Measurements from ENCODE around the gene KPNA6.
A peak's percentile ranks its signal among the peaks of the same experiment; 100 is the strongest.

Gene KPNA6

GRCh38 chr1:32116531-32116930, 8.7 kb downstream of the KPNA6 start:
- TF ChIP-seq GATA2 (IDR thresholded peaks at IDR 0.05; ENCODE audit: low read depth, low read length) (no peak), GATA3 (IDR thresholded peaks at IDR 0.05; ENCODE audit: low read depth, low read length) (no peak)

GRCh38 chr1:32122151-32122550, 14.3 kb downstream of the KPNA6 start:
- TF ChIP-seq GATA3 (IDR thresholded peaks at IDR 0.05; ENCODE audit: low read depth, low read length) = no peak
- no peak for TF ChIP-seq GATA2 (IDR thresholded peaks at IDR 0.05; ENCODE audit: low read depth, low read length)

GRCh38 chr1:32125313-32125712, 17.5 kb downstream of the KPNA6 start:
- 0 out of 2 replicates have a peak, but pooled peaks have one; percentile 23 for TF ChIP-seq GATA3 (IDR thresholded peaks at IDR 0.05; ENCODE audit: low read depth, low read length)
- TF ChIP-seq GATA2 (IDR thresholded peaks at IDR 0.05; ENCODE audit: low read depth, low read length) = peak; percentile 74

GRCh38 chr1:32126770-32127169, 18.9 kb downstream of the KPNA6 start:
- TF ChIP-seq GATA2 (IDR thresholded peaks at IDR 0.05; ENCODE audit: low read depth, low read length) (no peak), GATA3 (IDR thresholded peaks at IDR 0.05; ENCODE audit: low read depth, low read length) (no peak)

- TF ChIP-seq GATA3 (IDR thresholded peaks at IDR 0.05; ENCODE audit: low read depth, low read length) = no peak
- no peak for TF ChIP-seq GATA2 (IDR thresholded peaks at IDR 0.05; ENCODE audit: low read depth, low read length)
Observed at GRCh38 chr1:32127409-32128198, 19.7 kb downstream of the KPNA6 start.

- TF ChIP-seq GATA2 (IDR thresholded peaks at IDR 0.05; ENCODE audit: low read depth, low read length) = no peak
- TF ChIP-seq GATA3 (IDR thresholded peaks at IDR 0.05; ENCODE audit: low read depth, low read length) = no peak
Observed at GRCh38 chr1:32128479-32128878, 20.6 kb downstream of the KPNA6 start.

GRCh38 chr1:32128964-32129363, 21.1 kb downstream of the KPNA6 start:
- TF ChIP-seq GATA3 (IDR thresholded peaks at IDR 0.05; ENCODE audit: low read depth, low read length) = no peak
- TF ChIP-seq GATA2 (IDR thresholded peaks at IDR 0.05; ENCODE audit: low read depth, low read length) = no peak

- TF ChIP-seq GATA2 (IDR thresholded peaks at IDR 0.05; ENCODE audit: low read depth, low read length) (no peak), GATA3 (IDR thresholded peaks at IDR 0.05; ENCODE audit: low read depth, low read length) (no peak)
Observed at GRCh38 chr1:32137111-32137510, 29.3 kb downstream of the KPNA6 start.

GRCh38 chr1:32138965-32139364, 31.1 kb downstream of the KPNA6 start:
- no peak for TF ChIP-seq GATA3 (IDR thresholded peaks at IDR 0.05; ENCODE audit: low read depth, low read length)
- TF ChIP-seq GATA2 (IDR thresholded peaks at IDR 0.05; ENCODE audit: low read depth, low read length) = no peak

GRCh38 chr1:32142446-32143301, 34.8 kb downstream of the KPNA6 start:
- no peak for TF ChIP-seq GATA3 (IDR thresholded peaks at IDR 0.05; ENCODE audit: low read depth, low read length)
- TF ChIP-seq GATA2 (IDR thresholded peaks at IDR 0.05; ENCODE audit: low read depth, low read length) = no peak

GRCh38 chr1:32144033-32144432, 36.2 kb downstream of the KPNA6 start:
- TF ChIP-seq GATA2 (IDR thresholded peaks at IDR 0.05; ENCODE audit: low read depth, low read length) (no peak), GATA3 (IDR thresholded peaks at IDR 0.05; ENCODE audit: low read depth, low read length) (no peak)

GRCh38 chr1:32150847-32151246, 43.0 kb downstream of the KPNA6 start:
- TF ChIP-seq GATA2 (IDR thresholded peaks at IDR 0.05; ENCODE audit: low read depth, low read length) = no peak
- TF ChIP-seq GATA3 (IDR thresholded peaks at IDR 0.05; ENCODE audit: low read depth, low read length) = no peak

- TF ChIP-seq GATA3 (IDR thresholded peaks at IDR 0.05; ENCODE audit: low read depth, low read length) (no peak), GATA2 (IDR thresholded peaks at IDR 0.05; ENCODE audit: low read depth, low read length) (no peak)
Observed at GRCh38 chr1:32151319-32151787, 43.5 kb downstream of the KPNA6 start.

GRCh38 chr1:32159189-32159588, 51.3 kb downstream of the KPNA6 start:
- TF ChIP-seq GATA2 (IDR thresholded peaks at IDR 0.05; ENCODE audit: low read depth, low read length) (no peak), GATA3 (IDR thresholded peaks at IDR 0.05; ENCODE audit: low read depth, low read length) (no peak)

Measured in SH-SY5Y (cell line).